A549 treated with CpdA at 1 μM for 4 hours (cell line): ENCODE measurements around the gene SRSF12. TPM values are rescaled to one million over a fixed set of nuclear protein-coding genes. Genes with fewer than 3 reads are reported as not detected.

ENCODE experiments used
- total RNA-seq: library from RNA; stranded (reverse); fragments of 200-300 nt; extraction: Qiagen RNA extraction; gene quantifications from 5 replicates; pipeline ENCODE4 v1.2.3, GENCODE V29; 2022; ENCODE audit warnings: low read depth

SRSF12 gene
- total RNA-seq, result 0.68 to 1.3 TPM (median 0.84 TPM) in 5 replicates

GRCh38 chr6:89117211-89118108, at the start of gene SRSF12:
Gene SRSF12 (minus strand): TSS chr6:89118071. CDS start chr6:89117887, 184 bp downstream.

GRCh38 chr6:89145956-89146717, 28.3 kb upstream of the SRSF12 start, which contains the start of gene PM20D2:
Gene PM20D2 (plus strand): TSS chr6:89146055. CDS start chr6:89146145, 90 bp downstream.

GRCh38 chr6:89080281-89081128, 37.4 kb downstream of the SRSF12 start, which contains the start of gene PNRC1:
Gene PNRC1 (plus strand): TSS chr6:89080751. CDS start chr6:89080895, 144 bp downstream.

Other genes starting within 250 kb of the SRSF12 start
- 7.9 to 12.0 TPM (median 9.0 TPM) in 5 replicates for gene RNGTT, start 154.5 kb downstream of the SRSF12 start, total RNA-seq
- gene PNRC1, start 37.3 kb downstream of the SRSF12 start, total RNA-seq, result 20.3 to 24.0 TPM (median 22.9 TPM) in 5 replicates
- 11.6 to 14.0 TPM (median 13.7 TPM) in 5 replicates for gene PM20D2, start 28.0 kb upstream of the SRSF12 start, total RNA-seq
- gene GABRR1, start 99.3 kb upstream of the SRSF12 start, total RNA-seq, result not detected in 5 replicates
- gene GABRR2, start 197.2 kb upstream of the SRSF12 start, total RNA-seq, result 0.09 to 0.20 TPM in 2 of 5 replicates, not detected in the others
- gene UBE2J1, start 234.7 kb upstream of the SRSF12 start, total RNA-seq, result 14.3 to 18.1 TPM (median 15.0 TPM) in 5 replicates